ENCODE results near the gene LRG1.

The LRG1 gene

DNA sequence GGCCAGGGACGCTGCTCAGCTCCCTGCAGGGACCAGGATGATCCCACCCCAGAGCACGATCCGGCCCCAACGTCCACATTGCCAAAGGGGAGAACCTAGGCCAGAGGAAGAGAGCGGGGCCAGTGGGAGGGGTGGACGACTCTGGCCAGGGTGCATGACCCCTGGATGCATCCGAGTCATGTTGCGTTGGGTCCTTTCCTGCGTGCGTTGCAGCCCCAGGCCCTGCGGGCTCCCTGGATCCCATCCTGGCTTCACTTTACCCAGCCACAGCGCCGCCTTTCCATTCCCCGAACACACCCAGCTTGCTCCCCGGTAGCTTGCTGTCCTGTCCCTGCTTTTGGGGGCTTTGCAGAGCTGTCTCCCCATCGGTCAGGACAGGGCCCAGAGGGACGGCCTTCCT lies 32.0 kb downstream of the LRG1 start:
- no peak for TF ChIP-seq TCF12 (IDR thresholded peaks at IDR 0.05; ENCODE audit: low read depth)
- no peak for TF ChIP-seq NFIC (IDR thresholded peaks at IDR 0.05)
- no peak for TF ChIP-seq TAF1 (IDR thresholded peaks at IDR 0.05; ENCODE audit: low read depth)
- TF ChIP-seq, protein P1, sequence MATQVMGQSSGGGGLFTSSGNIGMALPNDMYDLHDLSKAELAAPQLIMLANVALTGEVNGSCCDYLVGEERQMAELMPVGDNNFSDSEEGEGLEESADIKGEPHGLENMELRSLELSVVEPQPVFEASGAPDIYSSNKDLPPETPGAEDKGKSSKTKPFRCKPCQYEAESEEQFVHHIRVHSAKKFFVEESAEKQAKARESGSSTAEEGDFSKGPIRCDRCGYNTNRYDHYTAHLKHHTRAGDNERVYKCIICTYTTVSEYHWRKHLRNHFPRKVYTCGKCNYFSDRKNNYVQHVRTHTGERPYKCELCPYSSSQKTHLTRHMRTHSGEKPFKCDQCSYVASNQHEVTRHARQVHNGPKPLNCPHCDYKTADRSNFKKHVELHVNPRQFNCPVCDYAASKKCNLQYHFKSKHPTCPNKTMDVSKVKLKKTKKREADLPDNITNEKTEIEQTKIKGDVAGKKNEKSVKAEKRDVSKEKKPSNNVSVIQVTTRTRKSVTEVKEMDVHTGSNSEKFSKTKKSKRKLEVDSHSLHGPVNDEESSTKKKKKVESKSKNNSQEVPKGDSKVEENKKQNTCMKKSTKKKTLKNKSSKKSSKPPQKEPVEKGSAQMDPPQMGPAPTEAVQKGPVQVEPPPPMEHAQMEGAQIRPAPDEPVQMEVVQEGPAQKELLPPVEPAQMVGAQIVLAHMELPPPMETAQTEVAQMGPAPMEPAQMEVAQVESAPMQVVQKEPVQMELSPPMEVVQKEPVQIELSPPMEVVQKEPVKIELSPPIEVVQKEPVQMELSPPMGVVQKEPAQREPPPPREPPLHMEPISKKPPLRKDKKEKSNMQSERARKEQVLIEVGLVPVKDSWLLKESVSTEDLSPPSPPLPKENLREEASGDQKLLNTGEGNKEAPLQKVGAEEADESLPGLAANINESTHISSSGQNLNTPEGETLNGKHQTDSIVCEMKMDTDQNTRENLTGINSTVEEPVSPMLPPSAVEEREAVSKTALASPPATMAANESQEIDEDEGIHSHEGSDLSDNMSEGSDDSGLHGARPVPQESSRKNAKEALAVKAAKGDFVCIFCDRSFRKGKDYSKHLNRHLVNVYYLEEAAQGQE (IDR thresholded peaks at IDR 0.05; ENCODE audit: low read depth) = no peak
- no peak for TF ChIP-seq CREB1 (IDR thresholded peaks at IDR 0.05; ENCODE audit: low read depth)
- TF ChIP-seq ZBTB7A (IDR thresholded peaks at IDR 0.05; ENCODE audit: low read depth) = no peak

DNA sequence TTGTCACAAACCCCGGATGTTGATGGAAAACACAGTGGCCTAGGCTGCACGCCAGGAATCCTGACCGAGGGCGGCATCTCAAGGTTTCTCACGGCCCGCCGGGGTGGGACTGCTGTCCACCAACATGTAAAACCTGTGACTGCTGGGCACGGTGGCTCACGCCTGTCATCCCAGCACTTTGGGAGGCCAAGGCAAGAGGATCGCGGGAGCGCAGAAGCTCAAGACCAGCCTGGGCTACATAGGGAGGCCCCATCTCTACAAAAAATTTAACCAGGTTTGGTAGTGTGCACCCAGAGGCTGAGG lies 32.7 kb downstream of the LRG1 start:
- no peak for TF ChIP-seq ZBTB7A (IDR thresholded peaks at IDR 0.05; ENCODE audit: low read depth)
- TF ChIP-seq FOXM1 (IDR thresholded peaks at IDR 0.05; ENCODE audit: borderline replicate concordance, low read depth) = no peak
- no peak for TF ChIP-seq NFIC (IDR thresholded peaks at IDR 0.05)
- TF ChIP-seq CEBPB (IDR thresholded peaks at IDR 0.05) = no peak
- TF ChIP-seq, protein P2, sequence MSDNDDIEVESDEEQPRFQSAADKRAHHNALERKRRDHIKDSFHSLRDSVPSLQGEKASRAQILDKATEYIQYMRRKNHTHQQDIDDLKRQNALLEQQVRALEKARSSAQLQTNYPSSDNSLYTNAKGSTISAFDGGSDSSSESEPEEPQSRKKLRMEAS (IDR thresholded peaks at IDR 0.05) = no peak
- TF ChIP-seq RAD21 (IDR thresholded peaks at IDR 0.05; ENCODE audit: low read depth) = no peak
- no peak for TF ChIP-seq EGR1 (IDR thresholded peaks at IDR 0.05)
- no peak for TF ChIP-seq TEAD4 (IDR thresholded peaks at IDR 0.05)
- no peak for TF ChIP-seq CREB1 (IDR thresholded peaks at IDR 0.05; ENCODE audit: low read depth)
- TF ChIP-seq TAF1 (IDR thresholded peaks at IDR 0.05; ENCODE audit: low read depth) = no peak
- no peak for TF ChIP-seq EP300 (IDR thresholded peaks at IDR 0.05; ENCODE audit: borderline replicate concordance)
- no peak for TF ChIP-seq YY1 (IDR thresholded peaks at IDR 0.05; ENCODE audit: low read depth)
- TF ChIP-seq, protein P3, sequence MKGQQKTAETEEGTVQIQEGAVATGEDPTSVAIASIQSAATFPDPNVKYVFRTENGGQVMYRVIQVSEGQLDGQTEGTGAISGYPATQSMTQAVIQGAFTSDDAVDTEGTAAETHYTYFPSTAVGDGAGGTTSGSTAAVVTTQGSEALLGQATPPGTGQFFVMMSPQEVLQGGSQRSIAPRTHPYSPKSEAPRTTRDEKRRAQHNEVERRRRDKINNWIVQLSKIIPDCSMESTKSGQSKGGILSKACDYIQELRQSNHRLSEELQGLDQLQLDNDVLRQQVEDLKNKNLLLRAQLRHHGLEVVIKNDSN (IDR thresholded peaks at IDR 0.05) = no peak
- no peak for TF ChIP-seq TCF12 (IDR thresholded peaks at IDR 0.05; ENCODE audit: low read depth)
- TF ChIP-seq, protein P1 (IDR thresholded peaks at IDR 0.05; ENCODE audit: low read depth) = no peak

DNA sequence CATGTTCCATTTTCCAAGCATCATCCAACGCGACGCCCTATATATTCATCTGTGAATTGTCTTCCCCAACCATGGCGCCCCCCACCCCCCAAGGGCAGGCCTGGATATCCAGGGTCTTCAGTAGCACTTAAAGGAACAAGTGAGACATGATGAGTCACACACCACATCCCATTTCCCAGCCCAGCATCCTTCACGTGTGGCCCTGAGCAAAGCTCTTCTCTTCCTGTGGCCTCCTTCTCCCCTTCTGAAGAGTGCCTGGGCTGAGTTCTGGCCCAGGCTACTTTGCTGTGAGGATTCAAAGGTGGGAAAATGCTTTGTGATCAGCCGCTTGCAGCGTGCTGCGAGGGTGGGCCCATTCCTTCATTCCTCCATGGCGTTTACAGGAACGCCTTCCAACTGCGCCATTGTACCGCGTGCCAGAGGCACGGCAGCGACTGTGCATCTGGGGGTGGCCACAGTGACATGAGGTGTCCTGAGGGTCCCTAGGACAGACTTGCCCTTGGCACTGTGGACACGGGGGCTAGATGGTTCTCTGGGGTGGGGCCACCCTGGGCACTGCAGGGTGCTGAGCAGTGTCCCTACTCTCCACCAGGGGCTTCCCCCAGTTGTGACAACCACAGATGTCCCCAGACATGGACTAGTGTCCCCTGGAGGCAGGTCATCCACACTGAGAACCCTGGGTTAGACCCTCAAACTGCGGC lies 33.2 kb downstream of the LRG1 start:
- no peak for TF ChIP-seq FOXM1 (IDR thresholded peaks at IDR 0.05; ENCODE audit: borderline replicate concordance, low read depth)
- TF ChIP-seq ZBTB7A (IDR thresholded peaks at IDR 0.05; ENCODE audit: low read depth) = no peak
- TF ChIP-seq CREB1 (IDR thresholded peaks at IDR 0.05; ENCODE audit: low read depth) = no peak
- TF ChIP-seq, protein P3 (IDR thresholded peaks at IDR 0.05) = no peak
- no peak for TF ChIP-seq YY1 (IDR thresholded peaks at IDR 0.05; ENCODE audit: low read depth)

DNA sequence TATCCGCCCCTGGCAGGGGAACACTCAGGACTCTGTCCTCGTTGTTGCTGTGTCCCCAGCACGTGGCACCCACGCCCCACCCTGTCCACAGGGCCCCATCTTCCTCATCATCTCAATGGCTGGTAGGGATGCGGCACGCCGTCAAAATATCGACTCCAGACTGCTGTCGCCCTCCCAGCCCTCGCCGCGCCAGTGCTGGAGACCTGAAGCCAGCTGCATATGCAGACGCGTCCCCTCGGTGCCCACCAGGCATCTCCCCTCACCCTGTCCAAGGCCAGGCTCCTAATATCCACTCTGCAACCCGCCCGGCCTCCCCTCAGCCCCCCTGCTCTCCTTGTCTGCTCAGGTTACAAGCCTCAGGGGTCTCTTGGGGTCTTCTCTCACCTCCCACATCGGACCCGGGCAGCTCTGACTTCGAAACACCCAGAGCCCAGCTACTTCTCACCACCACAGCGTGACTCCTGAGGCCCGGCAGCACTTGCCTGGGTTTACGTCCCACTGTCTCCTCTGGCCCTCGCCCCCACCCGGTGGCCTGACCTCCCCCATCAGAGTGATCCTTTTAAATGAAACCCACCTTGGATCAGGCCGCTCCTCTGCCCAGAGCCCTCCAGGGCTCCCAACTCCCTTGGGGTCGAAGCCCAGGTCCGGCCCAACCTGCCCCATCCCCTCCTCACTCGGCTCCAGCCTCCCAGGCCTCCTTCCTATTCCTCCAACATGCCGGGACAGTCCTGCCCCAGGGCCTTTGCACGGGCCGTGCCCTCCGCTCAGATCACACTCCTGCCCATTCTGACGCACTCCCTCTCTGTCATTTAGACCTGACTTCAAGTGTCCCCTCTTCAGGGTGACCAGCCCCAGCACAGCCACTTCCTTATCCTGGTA lies 34.0 kb downstream of the LRG1 start:
- TF ChIP-seq, protein P1 (IDR thresholded peaks at IDR 0.05; ENCODE audit: low read depth) = no peak
- TF ChIP-seq, protein P3 (IDR thresholded peaks at IDR 0.05) = no peak
- TF ChIP-seq NFIC (IDR thresholded peaks at IDR 0.05) (no peak), TAF1 (IDR thresholded peaks at IDR 0.05; ENCODE audit: low read depth) (no peak), FOXM1 (IDR thresholded peaks at IDR 0.05; ENCODE audit: borderline replicate concordance, low read depth) (no peak)
